Ectodermal cell (in vitro differentiated cells): ENCODE data around the gene CHMP1B. TPM values are rescaled to one million over a fixed set of nuclear protein-coding genes. Genes with fewer than 3 reads are reported as not detected.

Experiments
- H3K27ac ChIP-seq: 2 replicates; pipeline ENCODE4 v1.7.0; 2013; ENCODE audit warnings: mild to moderate bottlenecking, low read depth, low read length; ENCODE audit not compliant: insufficient read depth, poor library complexity, severe bottlenecking
- H3K27me3 ChIP-seq: 2 replicates; pipeline ENCODE4 v1.7.0; 2013; ENCODE audit warnings: mild to moderate bottlenecking, low read length; ENCODE audit not compliant: insufficient read depth, control insufficient read depth, poor library complexity, severe bottlenecking
- H3K36me3 ChIP-seq: one replicate; pipeline ENCODE4 v1.7.0; 2013; ENCODE audit warnings: low read length; ENCODE audit not compliant: control insufficient read depth, insufficient read depth
- H3K4me1 ChIP-seq: one replicate; pipeline ENCODE4 v1.7.0; 2013; ENCODE audit warnings: low read length; ENCODE audit not compliant: control insufficient read depth, insufficient read depth
- H3K4me3 ChIP-seq: 2 replicates; pipeline ENCODE4 v1.7.0; 2013; ENCODE audit warnings: low read depth, low read length, control low read depth; ENCODE audit not compliant: insufficient read depth
- H3K9me3 ChIP-seq: 2 replicates; pipeline ENCODE4 v1.7.0; 2013; ENCODE audit warnings: mild to moderate bottlenecking, low read length, moderate library complexity; ENCODE audit not compliant: control insufficient read depth
- WGBS, 2 experiments: methylation state at CpG; one replicate each; pipeline ENCODE4 v1.1.7; 2013; ENCODE audit warnings: missing lambda C conversion rate in 2 of 2; 5-methylcytosine and 5-hydroxymethylcytosine counted together
- polyA plus RNA-seq, 4 experiments: library from polyadenylated mRNA; stranded (reverse); fragments of 50-300 nt; gene quantifications; one replicate each; pipeline ENCODE4 v1.2.3, GENCODE V29; 2013

The CHMP1B gene, protein sequence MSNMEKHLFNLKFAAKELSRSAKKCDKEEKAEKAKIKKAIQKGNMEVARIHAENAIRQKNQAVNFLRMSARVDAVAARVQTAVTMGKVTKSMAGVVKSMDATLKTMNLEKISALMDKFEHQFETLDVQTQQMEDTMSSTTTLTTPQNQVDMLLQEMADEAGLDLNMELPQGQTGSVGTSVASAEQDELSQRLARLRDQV
- 44.5 TPM for polyA plus RNA-seq (2013, experiment 1 of 4)
- 45.7 TPM for polyA plus RNA-seq (2013, experiment 2 of 4)
- polyA plus RNA-seq (2013, experiment 3 of 4), result 32.2 TPM
- polyA plus RNA-seq (2013, experiment 4 of 4), result 40.9 TPM

DNA sequence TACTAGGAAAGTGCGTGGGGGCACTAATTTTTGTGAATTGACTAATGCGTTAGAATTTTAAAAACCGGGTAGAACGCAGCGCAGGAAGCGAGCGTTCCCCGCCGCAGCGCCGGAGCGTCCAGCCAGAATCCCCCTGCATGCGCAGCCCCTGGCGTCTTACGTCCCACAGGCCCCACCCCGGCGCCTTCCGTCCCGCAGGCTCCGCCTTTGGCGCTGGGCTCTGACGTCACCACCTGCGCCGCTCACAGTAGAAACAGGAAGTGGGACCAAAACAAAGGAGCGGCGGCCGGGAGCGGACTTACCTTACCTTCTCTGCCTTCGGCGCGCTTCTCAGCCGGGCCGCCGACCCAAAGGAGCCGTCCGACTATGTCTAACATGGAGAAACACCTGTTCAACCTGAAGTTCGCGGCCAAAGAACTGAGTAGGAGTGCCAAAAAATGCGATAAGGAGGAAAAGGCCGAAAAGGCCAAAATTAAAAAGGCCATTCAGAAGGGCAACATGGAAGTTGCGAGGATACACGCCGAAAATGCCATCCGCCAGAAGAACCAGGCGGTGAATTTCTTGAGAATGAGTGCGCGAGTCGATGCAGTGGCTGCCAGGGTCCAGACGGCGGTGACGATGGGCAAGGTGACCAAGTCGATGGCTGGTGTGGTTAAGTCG is at the start of gene CHMP1B:
TSS of gene CHMP1B (plus strand) at position 268 of the 660 bp plus-strand sequence. CDS start at position 367, 99 bp downstream.
- Histone ChIP-seq H3K27ac (peak within 1 kb of the TSS; percentile 79), H3K4me1 (peaks cover 4% of the 10 kb centered on the region), H3K27me3 (no peaks in the 10 kb centered on the region), H3K4me3 (peak within 1 kb of the TSS; percentile 96), H3K36me3 (no peaks in the 10 kb centered on the region), H3K9me3 (no peaks in the 10 kb centered on the region)
- WGBS, 2 experiments, result 0 to 1% methylated on average over 53 of the region's 53 CpGs

DNA sequence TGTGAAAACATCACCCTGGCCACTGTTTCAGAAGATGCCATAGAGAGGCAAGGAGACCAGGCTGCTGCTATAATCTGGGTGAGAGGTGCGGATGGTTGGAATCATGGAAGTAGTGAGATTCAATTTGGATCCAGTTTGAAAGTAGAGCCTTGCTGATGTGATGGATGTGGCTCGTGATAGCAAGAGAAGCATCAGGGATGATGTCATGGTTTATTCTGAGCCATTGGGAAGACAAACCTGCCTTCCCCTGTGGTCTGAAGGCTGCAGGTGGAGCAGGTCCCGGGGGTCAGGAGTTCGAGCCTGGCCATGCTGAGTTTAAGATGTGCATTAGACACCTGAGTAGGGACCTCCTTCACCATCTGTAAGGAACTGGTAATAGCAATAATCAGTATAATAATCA is 49.6 kb upstream of the CHMP1B start:
- 92 to 96% methylated on average over 4 of the region's 4 CpGs for WGBS, 2 experiments
- Histone ChIP-seq H3K27me3 (no peaks in the 10 kb centered on the region), H3K36me3 (no peaks in the 10 kb centered on the region), H3K4me3 (no peak overlapping the region), H3K27ac (no peak overlapping the region), H3K4me1 (no peaks in the 10 kb centered on the region), H3K9me3 (no peaks in the 10 kb centered on the region)

DNA sequence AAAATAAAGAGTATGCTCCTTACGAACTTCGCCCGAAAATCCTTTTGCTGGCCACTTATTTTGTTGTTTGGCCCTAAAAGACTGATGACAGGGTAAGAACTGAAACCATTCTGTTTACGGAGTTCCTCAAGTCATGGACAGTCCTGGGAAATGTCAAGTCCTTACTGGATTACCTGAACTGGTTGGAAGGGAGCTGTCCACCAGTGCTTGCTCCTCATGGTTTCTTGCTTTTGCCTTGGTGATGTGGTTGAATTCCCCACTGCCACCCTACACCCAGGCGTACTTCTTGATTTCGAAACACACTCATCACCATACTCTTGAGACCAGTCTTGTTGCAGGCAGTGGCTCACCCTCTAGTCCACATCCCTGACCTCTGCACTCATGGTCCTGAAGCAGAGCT is 49.1 kb upstream of the CHMP1B start:
- H3K36me3 ChIP-seq, result no peaks in the 10 kb centered on the region
- H3K4me3 ChIP-seq, result no peak overlapping the region
- 85 to 90% methylated on average over 6 of the region's 6 CpGs for WGBS, 2 experiments

GRCh38 chr18:11802586-11802985 is 48.6 kb upstream of the CHMP1B start:
- no peaks in the 10 kb centered on the region for H3K36me3 ChIP-seq
- H3K27me3 ChIP-seq, result no peaks in the 10 kb centered on the region
- H3K4me1 ChIP-seq, result no peaks in the 10 kb centered on the region
- no peak overlapping the region for H3K4me3 ChIP-seq
- 91 to 92% methylated on average over 9 to 10 of the region's 10 CpGs for WGBS, 2 experiments
- H3K9me3 ChIP-seq, result no peaks in the 10 kb centered on the region
- no peak overlapping the region for H3K27ac ChIP-seq

More for the DNA sequence above, 49.1 kb upstream of the CHMP1B start:
- no peaks in the 10 kb centered on the region for H3K9me3 ChIP-seq
- no peaks in the 10 kb centered on the region for H3K4me1 ChIP-seq
- H3K27ac ChIP-seq, result no peak overlapping the region
- H3K27me3 ChIP-seq, result no peaks in the 10 kb centered on the region

DNA sequence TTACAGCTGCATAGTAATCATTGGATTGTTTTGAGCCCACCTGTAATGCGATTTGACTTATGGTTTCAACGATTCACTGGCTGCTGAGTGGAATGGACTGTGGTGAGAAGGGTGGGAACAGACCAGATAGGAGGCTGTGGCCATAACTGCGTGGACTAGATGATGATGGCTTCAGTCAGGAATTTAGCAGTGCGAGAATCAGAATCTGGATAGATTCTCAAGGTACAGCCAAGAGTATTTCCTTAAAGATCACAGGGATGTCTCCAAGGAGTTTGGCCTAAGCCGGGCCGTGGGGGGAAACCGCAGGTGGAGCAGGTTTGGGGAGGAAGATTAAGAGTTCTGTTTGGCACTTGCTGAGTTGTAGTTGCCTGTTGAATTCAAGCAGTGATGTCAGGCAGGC is 44.0 kb upstream of the CHMP1B start:
- Histone ChIP-seq H3K36me3 (no peaks in the 10 kb centered on the region), H3K27me3 (no peaks in the 10 kb centered on the region), H3K4me1 (no peaks in the 10 kb centered on the region), H3K27ac (no peak overlapping the region), H3K9me3 (no peaks in the 10 kb centered on the region), H3K4me3 (no peak overlapping the region)
- WGBS, 2 experiments, result 94 to 97% methylated on average over 7 of the region's 7 CpGs

DNA sequence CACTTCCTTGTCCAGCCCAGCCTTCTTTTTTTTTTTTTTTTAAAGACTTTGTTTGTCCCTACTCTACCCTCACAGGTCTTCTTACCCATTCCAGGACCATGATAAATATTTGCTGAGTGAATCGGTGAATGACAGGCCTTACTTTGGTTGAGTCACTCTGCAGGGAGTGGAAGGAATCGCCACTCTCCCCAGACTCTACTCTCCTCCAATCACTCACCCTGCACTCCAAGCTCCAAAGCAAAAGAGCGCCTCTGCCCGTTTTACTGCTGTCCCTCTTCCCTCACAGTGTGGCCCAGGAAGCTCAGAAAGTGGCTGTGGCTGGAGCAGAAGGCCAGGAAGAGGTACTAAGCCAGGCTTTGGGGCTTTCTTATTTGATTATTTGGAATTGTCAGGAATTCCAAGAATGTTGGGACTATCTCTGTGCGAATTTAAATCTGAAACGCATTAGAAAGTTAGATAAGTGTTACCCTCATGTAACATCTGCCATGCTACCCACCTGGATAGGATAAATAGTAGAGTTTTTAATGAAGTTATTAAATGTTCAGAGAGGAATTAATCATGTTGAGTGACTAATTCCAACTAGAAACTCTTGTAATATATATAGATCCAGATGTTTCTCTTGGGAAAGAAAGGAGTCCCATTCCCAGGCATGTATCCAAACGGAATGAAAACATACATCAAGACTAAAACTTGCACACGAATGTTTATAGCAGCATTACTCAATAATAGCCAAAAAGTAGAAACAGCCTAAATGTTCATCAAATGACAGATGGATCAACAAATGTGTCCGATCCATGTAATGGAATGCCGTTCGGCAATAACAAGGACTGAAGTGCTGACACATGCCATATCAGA is 43.0 kb upstream of the CHMP1B start:
- no peaks in the 10 kb centered on the region for H3K4me1 ChIP-seq
- H3K9me3 ChIP-seq, result no peaks in the 10 kb centered on the region
- WGBS, 2 experiments, result 66 to 69% methylated on average over 11 of the region's 11 CpGs
- no peak overlapping the region for H3K4me3 ChIP-seq
- no peak overlapping the region for H3K27ac ChIP-seq
- H3K36me3 ChIP-seq, result no peaks in the 10 kb centered on the region
- no peaks in the 10 kb centered on the region for H3K27me3 ChIP-seq

DNA sequence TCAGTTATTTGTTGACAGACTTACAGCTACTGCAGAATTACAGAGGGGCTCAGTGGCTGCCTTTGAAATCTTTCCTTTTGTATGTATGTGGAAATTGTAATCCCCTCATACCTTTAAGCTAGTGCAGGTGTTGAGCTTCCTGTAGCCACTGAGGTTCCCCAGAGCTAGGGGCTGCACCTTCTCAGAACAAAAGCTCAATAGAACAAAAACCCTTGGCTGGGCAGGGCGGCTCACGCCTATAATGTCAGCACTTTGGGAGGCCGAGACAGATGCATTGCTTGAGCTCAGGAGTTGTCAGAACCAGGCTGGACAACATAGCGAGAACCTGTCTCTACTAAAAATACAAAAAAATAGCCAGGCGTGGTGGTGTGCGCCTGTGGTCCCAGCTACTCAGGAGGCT is 41.3 kb upstream of the CHMP1B start:
- no peaks in the 10 kb centered on the region for H3K4me1 ChIP-seq
- no peak overlapping the region for H3K27ac ChIP-seq
- H3K9me3 ChIP-seq, result no peaks in the 10 kb centered on the region
- no peak overlapping the region for H3K4me3 ChIP-seq
- H3K27me3 ChIP-seq, result no peaks in the 10 kb centered on the region
- no peaks in the 10 kb centered on the region for H3K36me3 ChIP-seq
- WGBS, 2 experiments, result 77 to 84% methylated on average over 6 of the region's 6 CpGs

GRCh38 chr18:11810379-11810778 is 40.8 kb upstream of the CHMP1B start:
- Histone ChIP-seq H3K27ac (no peak overlapping the region), H3K36me3 (no peaks in the 10 kb centered on the region), H3K4me1 (no peaks in the 10 kb centered on the region), H3K27me3 (no peaks in the 10 kb centered on the region), H3K4me3 (no peak overlapping the region), H3K9me3 (no peaks in the 10 kb centered on the region)
- WGBS, 2 experiments, result 88 to 90% methylated on average over 3 of the region's 3 CpGs

DNA sequence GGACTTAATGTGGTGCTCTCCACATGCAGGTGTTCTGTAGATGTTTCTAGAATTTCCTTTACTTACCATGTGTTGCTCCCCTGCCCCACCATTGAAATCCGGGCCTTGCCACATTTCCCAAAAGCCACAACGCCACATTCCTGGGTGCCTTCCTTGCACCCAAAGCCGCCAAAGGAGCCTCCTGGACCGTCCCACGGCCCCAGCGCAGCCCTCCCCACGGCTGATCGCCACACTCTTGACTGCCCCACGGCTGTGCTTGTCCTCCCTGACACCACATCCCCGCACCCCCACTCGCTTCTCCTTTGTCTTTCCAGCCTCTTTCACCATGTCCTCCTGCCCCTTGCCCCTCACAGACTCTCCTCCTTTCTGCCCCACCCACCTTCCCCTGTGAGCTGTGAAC is 40.2 kb upstream of the CHMP1B start:
- Histone ChIP-seq H3K27me3 (no peaks in the 10 kb centered on the region), H3K4me3 (no peak overlapping the region), H3K36me3 (no peaks in the 10 kb centered on the region), H3K27ac (no peak overlapping the region), H3K9me3 (no peaks in the 10 kb centered on the region), H3K4me1 (no peaks in the 10 kb centered on the region)
- WGBS, 2 experiments, result 91 to 93% methylated on average over 11 of the region's 11 CpGs

DNA sequence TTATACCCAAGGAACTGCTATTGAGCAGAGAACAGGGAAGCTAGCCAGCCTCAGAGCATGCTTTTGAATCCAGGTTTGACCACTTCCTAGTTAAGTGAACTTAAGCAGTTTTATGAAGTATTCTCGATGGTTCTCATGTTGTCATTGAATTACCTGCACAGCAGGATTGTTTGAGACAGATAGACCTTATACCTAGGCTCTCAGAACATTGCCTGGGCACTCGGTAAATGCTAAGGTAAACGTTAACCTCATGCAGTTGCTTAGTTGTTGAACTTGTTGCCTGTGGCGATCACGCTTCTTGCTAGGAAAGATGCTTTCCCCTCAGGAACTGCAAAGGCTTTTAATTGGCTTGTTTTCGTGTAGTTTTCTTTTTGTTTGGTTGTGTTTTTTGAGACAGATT is 34.0 kb upstream of the CHMP1B start:
- 86 to 88% methylated on average over 6 of the region's 6 CpGs for WGBS, 2 experiments
- Histone ChIP-seq H3K4me1 (no peaks in the 10 kb centered on the region), H3K36me3 (no peaks in the 10 kb centered on the region), H3K27ac (no peak overlapping the region), H3K27me3 (no peaks in the 10 kb centered on the region), H3K9me3 (no peaks in the 10 kb centered on the region), H3K4me3 (no peak overlapping the region)
